A172 (cell line): ENCODE data around the gene FA2H. TPM values are rescaled to one million over a fixed set of nuclear protein-coding genes. Genes with fewer than 3 reads are reported as not detected.
"Not testable (repeated sequence)": the region's sequence is repeated elsewhere in the genome, so short reads cannot be mapped to it uniquely, and the experiment has no call there.

Experiments used
- DNase-seq: peaks from one replicate; pipeline ENCODE4 v3.0.0-alpha.2; 2015; ENCODE audit warnings: low spot score
- total RNA-seq: library from RNA; depleted of rRNA; stranded (reverse); fragments of >200 nt; shearing (Covaris generic); gene quantifications from 2 replicates; pipeline ENCODE4 v1.2.3, GENCODE V29; 2014

FA2H gene
- total RNA-seq, 1 experiment from 2014 or later = 0.03 TPM

GRCh38 chr16:74770831-74771526 lies 3.6 kb downstream of the FA2H start:
- DNase-seq = no peak

DNA sequence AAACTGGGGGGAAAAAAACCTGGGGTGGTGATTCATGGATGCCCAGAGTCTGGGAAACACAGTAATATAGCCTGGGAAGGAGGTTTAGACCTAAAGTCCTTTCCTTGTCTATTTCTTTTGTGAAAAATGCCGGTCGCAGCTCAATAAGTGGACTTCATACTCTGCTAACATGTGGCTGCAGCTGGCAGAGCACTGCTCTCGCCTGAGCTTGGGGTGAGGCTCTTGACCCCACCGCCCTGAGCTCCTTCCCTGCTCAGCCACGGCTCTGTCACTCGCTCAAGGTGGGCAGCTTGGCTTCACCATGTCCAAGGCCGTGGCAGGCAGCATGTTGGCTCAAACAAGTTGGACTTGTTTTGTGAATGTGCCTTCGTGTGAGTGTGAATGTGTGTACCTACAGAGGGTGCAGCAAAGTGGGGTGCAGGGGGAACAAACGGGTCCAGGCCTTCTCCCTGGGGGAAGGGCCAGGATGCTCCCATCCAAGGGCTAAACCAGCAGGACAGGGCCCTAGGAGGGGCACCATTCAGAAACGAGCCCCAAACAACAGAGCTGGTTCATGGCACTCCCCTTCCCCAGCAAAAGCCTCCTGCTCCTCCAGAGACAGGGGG lies 4.9 kb downstream of the FA2H start:
- no peak for DNase-seq

DNA sequence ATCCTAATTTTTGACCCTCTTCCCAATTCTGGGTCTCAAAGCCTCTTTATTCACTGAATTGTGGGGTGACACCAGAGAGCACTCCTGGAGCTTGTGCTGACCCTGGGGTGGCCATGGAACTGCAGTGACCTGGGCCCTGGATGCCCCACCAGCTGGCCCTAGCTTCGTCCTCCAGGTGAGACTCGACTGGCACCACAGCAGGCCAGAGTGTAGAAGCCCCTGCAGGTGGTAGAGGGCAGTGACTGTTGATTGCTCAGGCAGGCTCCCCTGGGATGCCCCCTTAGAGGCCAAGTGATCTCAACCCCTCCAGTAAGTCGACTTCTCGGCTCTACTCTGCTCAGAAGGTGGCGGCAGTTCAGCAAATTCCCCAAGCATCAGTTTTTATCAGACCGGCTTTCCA lies 6.4 kb downstream of the FA2H start:
- no peak for DNase-seq

- no peak for DNase-seq
These were observed 6.9 kb downstream of the FA2H start for GRCh38 chr16:74767749-74768148.

DNA sequence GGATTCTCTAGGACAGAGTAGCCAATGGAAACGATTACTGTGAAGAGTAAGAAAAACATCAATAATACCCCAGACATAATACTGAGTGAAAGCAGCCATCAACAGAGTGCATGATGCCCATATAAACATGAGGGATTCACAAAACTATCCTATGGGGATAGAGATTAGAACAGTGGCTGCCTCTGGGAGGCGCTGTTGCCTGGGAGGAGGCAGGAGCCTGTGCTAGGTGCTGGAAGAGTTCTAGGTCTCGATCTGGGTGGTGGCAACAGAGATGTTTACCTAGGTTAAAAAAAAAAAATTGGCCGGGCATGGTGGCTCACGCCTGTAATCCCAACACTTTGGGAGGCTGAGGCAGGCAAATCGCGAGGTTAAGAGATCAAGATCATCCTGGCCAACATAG lies 7.9 kb downstream of the FA2H start:
- no peak for DNase-seq

- DNase-seq = not testable (repeated sequence)
These were observed 10.4 kb downstream of the FA2H start for GRCh38 chr16:74764184-74764583.

GRCh38 chr16:74761665-74762064 lies 13.0 kb downstream of the FA2H start:
- DNase-seq = no peak

GRCh38 chr16:74760007-74760767 lies 14.4 kb downstream of the FA2H start:
- no peak for DNase-seq

DNA sequence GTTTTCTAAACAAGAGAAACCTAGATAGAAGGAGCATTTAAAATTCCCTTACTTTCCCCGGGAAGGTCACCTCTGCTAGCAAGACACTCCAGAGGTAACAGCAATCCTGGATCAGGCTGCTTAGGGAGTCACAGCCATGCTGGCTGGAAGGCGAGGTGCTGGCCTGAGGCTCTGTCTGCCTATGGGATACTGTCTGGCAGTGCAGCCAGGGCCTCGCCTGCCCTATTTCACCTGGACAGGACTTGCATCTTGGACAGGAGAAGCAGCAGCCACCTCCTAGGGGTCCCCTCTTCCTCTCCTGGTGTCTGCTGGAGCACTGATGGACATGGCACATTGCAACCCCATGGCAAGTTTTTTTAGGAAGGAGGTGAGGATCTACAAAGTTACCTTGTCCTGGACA lies 15.1 kb downstream of the FA2H start:
- no peak for DNase-seq

DNA sequence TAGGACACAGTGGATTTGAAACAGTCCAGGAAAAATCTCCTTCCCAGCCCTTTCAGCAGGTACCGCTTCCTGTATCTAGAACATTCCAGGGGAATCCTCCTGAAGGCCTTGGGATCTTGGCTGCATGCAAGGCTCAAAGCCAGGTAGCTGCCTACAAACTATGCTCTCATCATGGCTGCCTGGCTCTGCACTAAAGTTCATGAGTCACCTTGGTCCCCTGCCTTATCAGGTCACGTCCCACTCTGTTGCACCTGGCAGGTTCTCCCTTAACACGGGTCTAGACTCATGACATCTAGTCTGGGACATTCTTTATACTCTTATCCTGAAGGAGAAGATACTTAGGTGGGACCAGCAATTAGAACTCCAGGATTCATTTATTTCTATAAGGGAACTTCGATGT lies 15.8 kb downstream of the FA2H start:
- DNase-seq = no peak

DNA sequence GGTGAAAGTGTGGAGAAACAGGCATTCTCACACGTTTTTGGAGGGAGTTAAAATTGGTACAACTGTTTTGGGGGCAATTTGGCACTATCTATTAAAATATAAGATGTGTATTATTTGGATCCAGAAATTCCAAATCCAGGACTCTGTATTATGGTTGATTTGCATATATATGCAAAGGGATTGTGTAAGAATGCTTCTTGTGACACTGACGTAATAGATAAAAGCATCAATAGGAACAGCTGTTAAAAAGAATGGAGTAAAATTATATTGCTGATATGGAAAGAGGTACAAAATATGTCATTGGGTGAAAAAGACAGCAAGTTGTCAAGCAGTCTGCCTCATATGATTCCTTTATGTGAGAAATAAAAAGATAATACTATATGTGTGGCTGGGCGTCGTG lies 17.3 kb downstream of the FA2H start:
- DNase-seq = no peak

DNA sequence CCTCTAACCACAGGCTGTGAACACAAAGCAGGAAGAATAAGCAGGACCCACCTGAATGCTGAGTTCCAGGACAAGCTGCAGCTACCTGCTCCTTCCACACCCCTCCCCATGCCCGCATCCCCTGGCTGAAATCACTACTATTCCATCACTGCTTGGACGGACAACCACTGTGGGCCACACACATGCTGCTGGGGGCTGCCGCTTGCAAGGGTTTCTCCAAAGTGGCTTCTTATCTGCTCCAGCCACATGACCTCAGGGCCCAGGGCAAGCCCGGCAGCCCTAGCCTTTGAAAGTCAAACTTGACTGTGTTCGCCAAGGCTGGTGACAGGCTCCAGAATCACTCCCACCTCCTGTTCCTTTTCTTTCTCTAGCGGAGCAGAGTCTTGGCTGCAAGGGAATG lies 18.4 kb downstream of the FA2H start:
- no peak for DNase-seq

DNA sequence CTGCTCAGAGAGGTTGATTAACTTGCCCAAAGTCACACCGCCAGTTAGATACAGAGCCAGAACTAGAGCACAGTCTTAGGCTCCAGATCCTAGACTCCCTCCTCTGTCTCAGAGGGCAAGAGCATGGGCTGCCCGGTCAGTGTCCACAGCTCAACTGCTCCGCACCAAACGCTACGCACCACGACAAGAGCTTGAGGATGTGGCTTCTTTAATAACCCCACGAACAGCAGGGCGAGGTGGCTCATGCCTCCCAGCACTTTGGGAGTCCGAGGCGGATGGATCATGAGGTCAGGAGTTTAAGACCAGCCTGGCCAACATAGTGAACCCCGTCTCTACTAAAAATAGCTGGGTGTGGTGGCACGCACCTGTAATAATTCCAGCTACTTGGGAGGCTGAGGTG lies 21.4 kb downstream of the FA2H start:
- no peak for DNase-seq

DNA sequence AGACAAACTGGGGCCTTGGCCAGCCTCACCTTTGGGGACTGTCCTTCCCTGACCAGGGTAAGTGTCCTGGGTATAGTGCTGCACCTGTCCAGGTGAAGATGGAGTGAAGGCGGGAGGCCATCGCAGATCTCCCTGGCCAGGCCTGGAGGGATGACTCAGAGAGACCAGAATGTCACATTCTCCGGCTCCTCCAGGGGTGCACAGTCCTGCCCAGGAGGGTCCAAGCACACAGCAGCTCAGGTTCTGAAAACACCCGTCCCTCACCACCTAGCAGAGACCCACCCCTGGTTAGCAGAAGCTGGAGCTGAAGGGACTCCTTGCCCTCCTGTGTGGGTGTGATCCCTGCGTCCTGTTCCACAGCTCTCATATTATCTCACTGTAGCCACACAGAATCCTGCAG lies 21.9 kb downstream of the FA2H start:
- DNase-seq = no peak

- no peak for DNase-seq
These were observed 22.4 kb downstream of the FA2H start for GRCh38 chr16:74752258-74752657.

- DNase-seq = no peak
These were observed 23.0 kb downstream of the FA2H start for GRCh38 chr16:74751658-74752057.

- no peak for DNase-seq
These were observed 25.1 kb downstream of the FA2H start for GRCh38 chr16:74749291-74750055.

DNA sequence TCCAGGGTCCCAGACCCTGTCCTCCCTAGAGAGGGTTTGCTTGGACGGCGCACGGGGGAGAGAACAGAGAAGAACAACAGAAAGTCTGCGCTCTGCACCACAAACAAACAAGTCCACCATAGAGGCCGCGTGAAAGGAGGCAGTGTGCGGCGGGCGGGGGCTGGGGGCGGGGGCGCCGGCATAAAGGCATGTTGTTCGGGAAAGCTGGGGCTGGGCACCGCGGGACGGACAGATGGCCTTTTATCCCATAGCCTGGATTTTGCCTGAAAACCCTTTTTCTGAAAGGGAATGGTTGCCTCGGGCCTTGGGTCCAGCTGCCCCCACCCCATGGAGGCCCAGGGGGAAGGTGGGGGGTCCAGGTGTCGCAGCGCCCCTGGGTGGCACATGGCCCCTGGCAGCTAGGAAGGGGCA lies 26.0 kb downstream of the FA2H start:
- DNase-seq = no peak

DNA sequence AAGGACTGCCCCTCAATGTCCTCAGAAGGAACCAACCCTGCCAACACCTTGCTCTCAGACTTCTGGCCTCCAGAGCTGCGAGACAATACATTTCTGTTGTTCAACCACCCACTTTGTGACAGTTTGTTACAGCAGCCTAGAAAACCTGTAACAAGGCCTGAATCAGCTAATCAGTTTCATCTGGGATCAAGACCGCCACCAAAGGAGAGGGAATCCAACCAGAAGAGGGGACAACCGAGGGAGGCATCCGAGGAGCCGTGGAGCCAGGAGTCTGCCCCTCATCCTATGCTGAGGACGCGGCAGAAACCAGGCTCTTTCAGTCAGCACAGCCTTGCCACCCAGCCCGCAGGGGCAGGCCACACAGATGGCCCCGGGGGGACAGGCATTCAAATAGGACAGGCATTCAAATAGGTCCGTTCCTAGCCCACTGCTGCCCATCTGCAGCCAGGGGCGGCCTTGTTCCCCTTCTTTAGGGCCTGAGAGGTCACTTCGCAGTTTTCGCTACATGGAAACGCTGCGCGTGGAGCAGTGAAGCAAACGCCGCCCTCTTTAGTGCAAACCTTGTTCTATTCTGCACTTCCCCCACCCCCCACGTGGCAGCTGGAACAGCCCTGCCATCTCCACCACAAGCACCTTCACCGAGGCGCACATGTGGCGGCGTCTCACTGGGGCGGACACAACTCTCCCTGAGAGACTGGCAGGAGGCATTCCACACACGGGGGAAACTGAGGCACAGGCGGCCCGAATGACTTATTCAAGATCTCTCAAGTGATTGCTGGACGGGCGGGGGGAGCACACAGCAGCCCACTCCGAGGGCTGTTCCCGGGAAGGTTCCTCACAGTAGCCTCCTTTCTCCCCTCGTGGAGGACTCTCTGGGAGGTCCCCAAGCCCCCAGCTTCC lies 26.7 kb downstream of the FA2H start:
- DNase-seq = no peak

DNA sequence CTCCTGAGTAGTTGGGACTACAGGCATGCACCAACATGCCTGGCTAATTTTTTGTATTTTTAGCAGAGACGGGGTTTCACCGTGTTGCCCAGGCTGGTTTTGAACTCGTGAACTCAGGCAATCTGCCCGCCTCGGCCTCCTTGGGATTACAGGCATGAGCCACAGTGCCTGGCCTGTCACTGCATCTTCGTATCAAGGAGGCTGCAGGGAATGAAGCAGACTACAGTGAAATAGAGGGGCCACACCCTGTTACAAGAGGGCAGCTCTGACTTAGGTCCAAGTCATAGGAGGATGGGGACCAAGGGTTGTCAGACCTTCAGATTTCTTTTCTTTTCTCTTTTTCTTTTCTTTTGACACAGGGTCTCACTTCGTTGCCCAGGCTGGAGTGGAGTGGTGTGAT lies 28.7 kb downstream of the FA2H start:
- no peak for DNase-seq

DNA sequence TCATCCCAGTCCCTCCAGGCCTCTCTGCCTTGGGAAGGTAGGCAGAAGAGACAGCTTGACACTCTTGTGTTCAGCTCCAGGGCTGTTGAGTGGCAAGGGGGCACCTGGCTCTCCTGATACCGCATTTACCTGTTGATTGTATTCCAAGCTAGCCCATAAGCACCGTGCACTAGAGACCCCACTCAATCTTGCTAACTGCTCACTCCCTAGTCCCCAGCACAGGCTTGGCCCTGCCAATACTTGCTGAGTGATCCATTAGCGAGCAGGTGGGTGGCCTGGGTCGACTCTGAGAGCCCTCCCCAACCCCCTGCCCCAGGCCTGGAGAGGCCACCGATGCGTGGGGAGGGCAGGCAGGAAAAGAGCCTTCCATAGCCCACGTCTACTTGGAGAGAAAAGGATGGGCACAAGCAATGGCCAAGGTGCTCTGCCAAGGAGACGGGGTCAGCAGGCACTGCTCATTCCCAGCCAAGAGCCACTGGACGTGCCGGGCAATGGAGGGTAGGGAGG lies 29.5 kb downstream of the FA2H start:
- DNase-seq = no peak
